SK-N-SH treated with all-trans-retinoic acid at 6 μM for 48 hours (cell line): ENCODE measurements around the gene PACS1.

Experiments
- ATAC-seq: fragments of 200-7000 bp; cut with Tn5 transposase; 3 replicates; pipeline ENCODE4 v1.9.1; 2020; ENCODE audit warnings: mild to moderate bottlenecking, moderate library complexity
- ARNTL ChIP-seq: fragments of 450-650 bp; formaldehyde crosslinking; IDR thresholded peaks from 2 replicates; pipeline ENCODE4 v1.5.0; 2020; ENCODE audit warnings: low read depth, mild to moderate bottlenecking, moderate library complexity, borderline replicate concordance
- BACH2 ChIP-seq: fragments of 250-450 bp; sonication (Bioruptor Pico); IDR thresholded peaks from 2 replicates; pipeline ENCODE4 v1.9.0; 2021; ENCODE audit warnings: mild to moderate bottlenecking, borderline replicate concordance
- CSDC2 ChIP-seq: fragments of 250-450 bp; sonication (Bioruptor Pico); IDR thresholded peaks from 2 replicates; pipeline ENCODE4 v1.5.0; 2020; ENCODE audit warnings: mild to moderate bottlenecking, moderate library complexity
- ESRRG ChIP-seq: fragments of 250-450 bp; sonication (Bioruptor Pico); IDR thresholded peaks from 2 replicates; pipeline ENCODE4 v1.6.1; 2021; ENCODE audit warnings: mild to moderate bottlenecking
- GLIS3 ChIP-seq: fragments of 250-450 bp; sonication (Bioruptor Pico); IDR thresholded peaks from 2 replicates; pipeline ENCODE4 v1.5.0; 2020; ENCODE audit warnings: mild to moderate bottlenecking, moderate library complexity
- ISL1 ChIP-seq: fragments of 250-450 bp; sonication (Bioruptor Pico); IDR thresholded peaks from 2 replicates; pipeline ENCODE4 v2.1.2; 2022; ENCODE audit warnings: mild to moderate bottlenecking, moderate library complexity
- PPARA ChIP-seq: fragments of 250-450 bp; sonication (Bioruptor Pico); IDR thresholded peaks from 2 replicates; pipeline ENCODE4 v1.5.0; 2020; ENCODE audit warnings: mild to moderate bottlenecking, borderline replicate concordance
- RARB ChIP-seq: fragments of 250-450 bp; sonication (Bioruptor Pico); IDR thresholded peaks from 2 replicates; pipeline ENCODE4 v1.8.0; 2021; ENCODE audit warnings: mild to moderate bottlenecking, moderate library complexity
- SNAI2 ChIP-seq: fragments of 250-450 bp; sonication (Bioruptor Pico); IDR thresholded peaks from 2 replicates; pipeline ENCODE4 v1.5.0; 2020; ENCODE audit warnings: mild to moderate bottlenecking, moderate library complexity
- TOX ChIP-seq: fragments of 250-450 bp; sonication (Bioruptor Pico); IDR thresholded peaks from 2 replicates; pipeline ENCODE4 v1.8.0; 2021; ENCODE audit warnings: mild to moderate bottlenecking, moderate library complexity, borderline replicate concordance
- ZFP3 ChIP-seq: fragments of 250-450 bp; sonication (Bioruptor Pico); IDR thresholded peaks from 2 replicates; pipeline ENCODE4 v1.5.0; 2020; ENCODE audit warnings: mild to moderate bottlenecking, moderate library complexity
- ZFP30 ChIP-seq: fragments of 450-650 bp; formaldehyde crosslinking; IDR thresholded peaks from 2 replicates; pipeline ENCODE4 v1.5.0; 2022; ENCODE audit warnings: mild to moderate bottlenecking, moderate library complexity
- ZNF565 ChIP-seq: fragments of 450-650 bp; formaldehyde crosslinking; conservative IDR thresholded peaks from 2 replicates; pipeline ENCODE4 v1.5.0; 2020; ENCODE audit warnings: low read depth, mild to moderate bottlenecking, moderate library complexity
- ZNF70 ChIP-seq: fragments of 450-650 bp; formaldehyde crosslinking; IDR thresholded peaks from 2 replicates; pipeline ENCODE4 v1.5.0; 2020; ENCODE audit warnings: mild to moderate bottlenecking, moderate library complexity
- TF ChIP-seq, protein P1 (sequence below): fragments of 250-450 bp; sonication (Bioruptor Pico); IDR thresholded peaks from 2 replicates; pipeline ENCODE4 v1.8.0; 2020; ENCODE audit warnings: mild to moderate bottlenecking, moderate library complexity, borderline replicate concordance
- TF ChIP-seq, protein P2 (sequence below): fragments of 250-450 bp; sonication (Bioruptor Pico); IDR thresholded peaks from 2 replicates; pipeline ENCODE4 v1.5.1; 2021; ENCODE audit warnings: mild to moderate bottlenecking, moderate library complexity
- TF ChIP-seq, protein P3 (sequence below): fragments of 250-450 bp; sonication (Bioruptor Pico); IDR thresholded peaks from 2 replicates; pipeline ENCODE4 v1.5.0; 2020; ENCODE audit warnings: mild to moderate bottlenecking, moderate library complexity
- TF ChIP-seq, protein P4 (sequence below): fragments of 250-450 bp; sonication (Bioruptor Pico); IDR thresholded peaks from 2 replicates; pipeline ENCODE4 v1.8.0; 2021; ENCODE audit warnings: low read depth, mild to moderate bottlenecking, moderate library complexity, borderline replicate concordance
- TF ChIP-seq, protein P5 (sequence below): fragments of 250-450 bp; sonication (Bioruptor Pico); IDR thresholded peaks from 2 replicates; pipeline ENCODE4 v1.5.1; 2020; ENCODE audit warnings: low read depth, mild to moderate bottlenecking, moderate library complexity

The PACS1 gene

DNA sequence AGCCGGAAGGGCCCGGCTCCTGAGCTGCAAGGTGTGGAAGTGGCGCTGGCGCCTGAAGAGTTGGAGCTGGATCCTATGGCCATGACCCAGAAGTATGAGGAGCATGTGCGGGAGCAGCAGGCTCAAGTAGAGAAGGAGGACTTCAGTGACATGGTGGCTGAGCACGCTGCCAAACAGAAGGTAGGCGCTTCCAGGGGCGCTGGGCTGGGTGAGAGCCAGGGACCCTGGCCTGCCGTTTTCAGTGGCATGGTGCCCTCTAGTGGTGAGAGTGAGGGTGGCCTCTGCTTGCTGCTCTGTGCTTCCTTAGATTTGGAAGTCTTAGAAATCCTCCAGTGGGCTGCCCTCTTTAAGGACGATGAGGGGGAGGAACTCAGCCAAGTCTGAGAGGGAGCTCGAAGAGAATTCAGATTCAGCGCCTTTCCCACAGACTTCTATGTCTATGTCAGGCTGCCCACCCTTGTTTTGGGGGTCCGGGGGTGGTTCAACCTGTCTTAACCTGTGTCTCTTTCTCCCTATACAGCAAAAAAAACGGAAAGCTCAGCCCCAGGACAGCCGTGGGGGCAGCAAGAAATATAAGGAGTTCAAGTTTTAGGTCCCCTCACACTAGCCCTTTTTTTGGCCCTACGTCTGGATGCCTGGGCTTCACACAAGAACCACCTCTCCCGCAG, 1.8 kb upstream of the PACS1 start:
- peak; percentile 69 for ATAC-seq
- TF ChIP-seq, protein P1, sequence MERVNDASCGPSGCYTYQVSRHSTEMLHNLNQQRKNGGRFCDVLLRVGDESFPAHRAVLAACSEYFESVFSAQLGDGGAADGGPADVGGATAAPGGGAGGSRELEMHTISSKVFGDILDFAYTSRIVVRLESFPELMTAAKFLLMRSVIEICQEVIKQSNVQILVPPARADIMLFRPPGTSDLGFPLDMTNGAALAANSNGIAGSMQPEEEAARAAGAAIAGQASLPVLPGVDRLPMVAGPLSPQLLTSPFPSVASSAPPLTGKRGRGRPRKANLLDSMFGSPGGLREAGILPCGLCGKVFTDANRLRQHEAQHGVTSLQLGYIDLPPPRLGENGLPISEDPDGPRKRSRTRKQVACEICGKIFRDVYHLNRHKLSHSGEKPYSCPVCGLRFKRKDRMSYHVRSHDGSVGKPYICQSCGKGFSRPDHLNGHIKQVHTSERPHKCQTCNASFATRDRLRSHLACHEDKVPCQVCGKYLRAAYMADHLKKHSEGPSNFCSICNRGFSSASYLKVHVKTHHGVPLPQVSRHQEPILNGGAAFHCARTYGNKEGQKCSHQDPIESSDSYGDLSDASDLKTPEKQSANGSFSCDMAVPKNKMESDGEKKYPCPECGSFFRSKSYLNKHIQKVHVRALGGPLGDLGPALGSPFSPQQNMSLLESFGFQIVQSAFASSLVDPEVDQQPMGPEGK (CRISPR knock-in tag): no peak
- TF ChIP-seq PPARA (CRISPR knock-in tag): no peak
- TF ChIP-seq, protein P2, sequence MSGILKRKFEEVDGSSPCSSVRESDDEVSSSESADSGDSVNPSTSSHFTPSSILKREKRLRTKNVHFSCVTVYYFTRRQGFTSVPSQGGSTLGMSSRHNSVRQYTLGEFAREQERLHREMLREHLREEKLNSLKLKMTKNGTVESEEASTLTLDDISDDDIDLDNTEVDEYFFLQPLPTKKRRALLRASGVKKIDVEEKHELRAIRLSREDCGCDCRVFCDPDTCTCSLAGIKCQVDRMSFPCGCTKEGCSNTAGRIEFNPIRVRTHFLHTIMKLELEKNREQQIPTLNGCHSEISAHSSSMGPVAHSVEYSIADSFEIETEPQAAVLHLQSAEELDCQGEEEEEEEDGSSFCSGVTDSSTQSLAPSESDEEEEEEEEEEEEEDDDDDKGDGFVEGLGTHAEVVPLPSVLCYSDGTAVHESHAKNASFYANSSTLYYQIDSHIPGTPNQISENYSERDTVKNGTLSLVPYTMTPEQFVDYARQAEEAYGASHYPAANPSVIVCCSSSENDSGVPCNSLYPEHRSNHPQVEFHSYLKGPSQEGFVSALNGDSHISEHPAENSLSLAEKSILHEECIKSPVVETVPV (CRISPR knock-in tag): no peak

DNA sequence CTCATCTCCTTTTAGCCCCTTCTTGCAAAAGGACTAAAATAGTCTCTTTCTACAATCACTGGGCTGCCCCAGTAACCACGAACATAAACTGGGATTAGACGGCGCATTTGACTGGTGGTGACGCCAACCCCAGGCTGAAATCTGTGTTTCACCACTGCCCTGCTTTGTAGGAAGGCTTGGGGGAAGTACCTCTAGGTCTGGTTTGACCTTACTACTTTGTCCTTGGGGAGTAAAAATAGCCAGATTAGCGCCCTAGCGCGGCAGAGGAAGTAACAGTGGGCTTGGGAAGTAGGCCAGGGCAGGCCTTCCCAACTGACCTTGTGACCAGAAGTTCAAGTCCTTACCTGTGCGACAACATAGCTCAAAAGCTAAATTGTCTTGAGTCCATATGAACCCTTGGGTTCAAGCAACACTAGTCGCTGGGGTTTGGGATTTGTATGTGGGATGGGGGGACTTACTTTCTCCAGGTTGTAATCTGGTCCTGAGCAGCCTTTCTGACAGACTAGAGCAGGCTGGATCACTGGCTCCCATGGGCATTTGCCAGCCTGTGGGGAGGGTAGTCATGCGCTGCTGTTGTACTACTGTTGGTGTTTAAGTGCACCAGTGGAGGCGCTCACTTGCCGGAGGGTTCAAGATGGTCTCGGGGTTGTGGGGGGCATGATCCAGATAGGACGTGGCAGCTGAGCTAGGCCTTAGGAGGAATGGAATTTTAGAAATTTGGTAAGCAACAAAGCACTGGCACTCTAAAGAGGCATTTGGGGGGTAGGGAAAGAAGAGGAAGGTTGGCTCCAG, 953 bp upstream of the PACS1 start:
- peak; percentile 62 for ATAC-seq
- TF ChIP-seq ISL1 (CRISPR knock-in tag): 0 out of 2 replicates have a peak, but pooled peaks have one; percentile 8
- TF ChIP-seq, protein P3, sequence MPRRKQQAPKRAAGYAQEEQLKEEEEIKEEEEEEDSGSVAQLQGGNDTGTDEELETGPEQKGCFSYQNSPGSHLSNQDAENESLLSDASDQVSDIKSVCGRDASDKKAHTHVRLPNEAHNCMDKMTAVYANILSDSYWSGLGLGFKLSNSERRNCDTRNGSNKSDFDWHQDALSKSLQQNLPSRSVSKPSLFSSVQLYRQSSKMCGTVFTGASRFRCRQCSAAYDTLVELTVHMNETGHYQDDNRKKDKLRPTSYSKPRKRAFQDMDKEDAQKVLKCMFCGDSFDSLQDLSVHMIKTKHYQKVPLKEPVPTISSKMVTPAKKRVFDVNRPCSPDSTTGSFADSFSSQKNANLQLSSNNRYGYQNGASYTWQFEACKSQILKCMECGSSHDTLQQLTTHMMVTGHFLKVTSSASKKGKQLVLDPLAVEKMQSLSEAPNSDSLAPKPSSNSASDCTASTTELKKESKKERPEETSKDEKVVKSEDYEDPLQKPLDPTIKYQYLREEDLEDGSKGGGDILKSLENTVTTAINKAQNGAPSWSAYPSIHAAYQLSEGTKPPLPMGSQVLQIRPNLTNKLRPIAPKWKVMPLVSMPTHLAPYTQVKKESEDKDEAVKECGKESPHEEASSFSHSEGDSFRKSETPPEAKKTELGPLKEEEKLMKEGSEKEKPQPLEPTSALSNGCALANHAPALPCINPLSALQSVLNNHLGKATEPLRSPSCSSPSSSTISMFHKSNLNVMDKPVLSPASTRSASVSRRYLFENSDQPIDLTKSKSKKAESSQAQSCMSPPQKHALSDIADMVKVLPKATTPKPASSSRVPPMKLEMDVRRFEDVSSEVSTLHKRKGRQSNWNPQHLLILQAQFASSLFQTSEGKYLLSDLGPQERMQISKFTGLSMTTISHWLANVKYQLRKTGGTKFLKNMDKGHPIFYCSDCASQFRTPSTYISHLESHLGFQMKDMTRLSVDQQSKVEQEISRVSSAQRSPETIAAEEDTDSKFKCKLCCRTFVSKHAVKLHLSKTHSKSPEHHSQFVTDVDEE (CRISPR knock-in tag): no peak
- TF ChIP-seq, all 23 proteins: peak for 1

DNA sequence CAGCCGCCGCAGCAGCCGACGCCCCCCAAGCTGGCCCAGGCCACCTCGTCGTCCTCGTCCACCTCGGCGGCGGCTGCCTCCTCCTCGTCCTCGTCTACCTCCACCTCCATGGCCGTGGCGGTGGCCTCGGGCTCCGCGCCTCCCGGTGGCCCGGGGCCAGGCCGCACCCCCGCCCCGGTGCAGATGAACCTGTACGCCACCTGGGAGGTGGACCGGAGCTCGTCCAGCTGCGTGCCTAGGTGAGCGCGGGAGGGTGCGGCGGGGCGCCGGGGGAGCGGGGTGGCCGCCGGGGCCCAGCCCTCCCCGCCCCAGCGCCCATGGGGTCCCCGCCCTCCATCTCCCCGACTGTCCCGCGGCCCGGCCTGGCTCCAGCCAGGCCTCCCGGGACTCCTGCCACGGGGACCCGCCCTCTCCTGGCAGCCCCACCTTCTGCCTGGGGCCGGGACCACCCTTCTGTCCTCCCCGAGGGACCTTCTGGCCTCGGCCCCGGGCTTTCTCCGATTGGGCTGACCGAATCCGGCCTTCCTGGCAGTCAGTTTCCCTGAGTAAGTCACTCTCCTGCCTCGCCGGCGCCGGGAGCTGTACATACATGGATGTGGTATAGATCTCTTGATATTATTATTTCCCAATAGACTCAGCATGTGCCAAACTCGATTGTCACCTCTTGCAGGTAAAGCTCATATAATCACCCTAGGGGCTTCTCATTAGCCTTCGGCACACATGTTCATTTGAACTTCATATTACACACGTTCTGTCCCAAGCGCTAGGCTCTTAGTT, 720 bp downstream of the PACS1 start:
- TF ChIP-seq GLIS3 (CRISPR knock-in tag): no peak
- no peak for TF ChIP-seq ZFP3 (CRISPR knock-in tag)
- TF ChIP-seq PPARA (CRISPR knock-in tag): no peak
- TF ChIP-seq SNAI2 (CRISPR knock-in tag): no peak
- TF ChIP-seq, protein P2 (CRISPR knock-in tag): no peak
- no peak for TF ChIP-seq CSDC2
- TF ChIP-seq TOX (CRISPR knock-in tag): no peak
- no peak for TF ChIP-seq ESRRG (CRISPR knock-in tag)
- TF ChIP-seq BACH2 (CRISPR knock-in tag): no peak
- no peak for TF ChIP-seq ZFP30
- TF ChIP-seq, protein P4, sequence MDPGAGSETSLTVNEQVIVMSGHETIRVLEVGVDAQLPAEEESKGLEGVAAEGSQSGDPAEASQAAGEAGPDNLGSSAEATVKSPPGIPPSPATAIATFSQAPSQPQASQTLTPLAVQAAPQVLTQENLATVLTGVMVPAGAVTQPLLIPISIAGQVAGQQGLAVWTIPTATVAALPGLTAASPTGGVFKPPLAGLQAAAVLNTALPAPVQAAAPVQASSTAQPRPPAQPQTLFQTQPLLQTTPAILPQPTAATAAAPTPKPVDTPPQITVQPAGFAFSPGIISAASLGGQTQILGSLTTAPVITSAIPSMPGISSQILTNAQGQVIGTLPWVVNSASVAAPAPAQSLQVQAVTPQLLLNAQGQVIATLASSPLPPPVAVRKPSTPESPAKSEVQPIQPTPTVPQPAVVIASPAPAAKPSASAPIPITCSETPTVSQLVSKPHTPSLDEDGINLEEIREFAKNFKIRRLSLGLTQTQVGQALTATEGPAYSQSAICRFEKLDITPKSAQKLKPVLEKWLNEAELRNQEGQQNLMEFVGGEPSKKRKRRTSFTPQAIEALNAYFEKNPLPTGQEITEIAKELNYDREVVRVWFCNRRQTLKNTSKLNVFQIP (CRISPR knock-in tag): no peak
- TF ChIP-seq ISL1 (CRISPR knock-in tag): no peak
- no peak for TF ChIP-seq ZNF565 (CRISPR knock-in tag)
- TF ChIP-seq RARB (CRISPR knock-in tag): no peak
- TF ChIP-seq ARNTL (CRISPR knock-in tag): no peak
- TF ChIP-seq ZNF70: no peak
- TF ChIP-seq, protein P5, sequence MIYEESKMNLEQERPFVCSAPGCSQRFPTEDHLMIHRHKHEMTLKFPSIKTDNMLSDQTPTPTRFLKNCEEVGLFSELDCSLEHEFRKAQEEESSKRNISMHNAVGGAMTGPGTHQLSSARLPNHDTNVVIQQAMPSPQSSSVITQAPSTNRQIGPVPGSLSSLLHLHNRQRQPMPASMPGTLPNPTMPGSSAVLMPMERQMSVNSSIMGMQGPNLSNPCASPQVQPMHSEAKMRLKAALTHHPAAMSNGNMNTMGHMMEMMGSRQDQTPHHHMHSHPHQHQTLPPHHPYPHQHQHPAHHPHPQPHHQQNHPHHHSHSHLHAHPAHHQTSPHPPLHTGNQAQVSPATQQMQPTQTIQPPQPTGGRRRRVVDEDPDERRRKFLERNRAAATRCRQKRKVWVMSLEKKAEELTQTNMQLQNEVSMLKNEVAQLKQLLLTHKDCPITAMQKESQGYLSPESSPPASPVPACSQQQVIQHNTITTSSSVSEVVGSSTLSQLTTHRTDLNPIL (CRISPR knock-in tag): no peak
- TF ChIP-seq, protein P1 (CRISPR knock-in tag): no peak
- peak; percentile 7 for ATAC-seq
